Muscle layer of colon (tissue), 2 donors: ENCODE results near the gene B3GALT5.
"Not testable (repeated sequence)": the region's sequence is repeated elsewhere in the genome, so short reads cannot be mapped to it uniquely, and the experiment has no call there.

Experiments
- H3K27ac ChIP-seq: one replicate; pipeline ENCODE4 v1.7.0; 2013; ENCODE audit warnings: low read depth, mild to moderate bottlenecking, low read length, moderate library complexity
- H3K27me3 ChIP-seq, 2 donors: one replicate each; pipeline ENCODE4 v1.7.0; 2013; ENCODE audit warnings: low read length in 2 of 2, mild to moderate bottlenecking in 2 of 2; ENCODE audit not compliant: insufficient read depth in 2 of 2, control insufficient read depth in 1 of 2
- H3K36me3 ChIP-seq: one replicate; pipeline ENCODE4 v1.7.0; 2013; ENCODE audit warnings: mild to moderate bottlenecking, low read length; ENCODE audit not compliant: insufficient read depth
- H3K4me1 ChIP-seq: one replicate; pipeline ENCODE4 v1.7.0; 2013; ENCODE audit warnings: mild to moderate bottlenecking, low read length; ENCODE audit not compliant: insufficient read depth
- H3K4me3 ChIP-seq, 2 donors: one replicate each; pipeline ENCODE4 v1.7.0; 2013; ENCODE audit warnings: low read length in 2 of 2, low read depth in 1 of 2, mild to moderate bottlenecking in 1 of 2, moderate library complexity in 1 of 2
- H3K9ac ChIP-seq: one replicate; pipeline ENCODE4 v1.7.0; 2013; ENCODE audit warnings: low read length
- H3K9me3 ChIP-seq: one replicate; pipeline ENCODE4 v1.7.0; 2013; ENCODE audit warnings: mild to moderate bottlenecking, low read length
- donor health status: abdominal sarcoma.
- donor health status: Adenocarcinoma of cecum.

B3GALT5 gene, protein sequence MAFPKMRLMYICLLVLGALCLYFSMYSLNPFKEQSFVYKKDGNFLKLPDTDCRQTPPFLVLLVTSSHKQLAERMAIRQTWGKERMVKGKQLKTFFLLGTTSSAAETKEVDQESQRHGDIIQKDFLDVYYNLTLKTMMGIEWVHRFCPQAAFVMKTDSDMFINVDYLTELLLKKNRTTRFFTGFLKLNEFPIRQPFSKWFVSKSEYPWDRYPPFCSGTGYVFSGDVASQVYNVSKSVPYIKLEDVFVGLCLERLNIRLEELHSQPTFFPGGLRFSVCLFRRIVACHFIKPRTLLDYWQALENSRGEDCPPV

DNA sequence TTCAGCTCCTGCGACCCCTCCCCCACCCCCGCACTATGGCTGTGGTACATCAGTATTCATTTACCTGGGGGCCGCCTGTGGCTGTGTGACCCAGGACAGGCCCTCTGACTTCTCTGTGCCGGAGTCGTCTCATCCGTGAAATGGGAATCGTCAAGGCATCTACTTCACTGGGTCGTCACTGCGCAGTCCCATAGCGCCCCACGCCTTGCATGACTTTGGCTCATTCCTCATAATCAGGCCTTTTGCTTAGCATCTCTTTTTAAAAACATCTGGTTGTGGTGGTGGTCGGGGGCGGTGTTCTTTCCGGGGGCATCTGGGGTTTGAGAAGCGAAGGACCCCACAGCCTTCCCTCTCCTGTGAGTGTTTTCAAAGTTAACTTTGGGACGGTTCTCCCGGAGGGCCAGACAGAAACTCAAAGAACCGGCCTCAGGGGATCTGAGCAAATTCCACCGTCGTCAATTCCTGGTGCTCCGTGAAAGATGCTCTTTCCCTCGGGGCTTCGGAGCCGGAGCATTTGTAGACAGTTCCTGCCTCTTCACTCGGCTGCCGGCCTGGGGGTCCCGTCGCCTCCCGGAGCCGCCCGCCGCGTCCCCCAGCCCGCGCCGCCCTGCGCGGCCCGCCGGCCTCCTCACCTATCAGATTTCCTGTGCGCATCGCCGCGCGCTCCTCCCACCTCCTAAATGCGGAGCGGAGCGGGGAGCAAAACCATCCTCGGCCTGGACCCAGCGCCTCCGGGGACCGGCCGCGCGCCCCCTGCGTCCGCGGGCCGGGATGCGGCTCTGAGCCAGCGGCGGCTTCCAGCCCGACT lies at the start of gene B3GALT5:
TSS of gene B3GALT5 (plus strand) at position 708 of the 808 bp plus-strand sequence. CDS start 47,620 bp downstream, outside the sequence.
- no peak within 1 kb of the TSS for H3K27ac ChIP-seq
- peaks cover 0 to 7% of the 10 kb centered on the region in 2 donors for H3K27me3 ChIP-seq
- H3K4me3 ChIP-seq: peak within 1 kb of the TSS; percentile 55
- no peaks in the 10 kb centered on the region for H3K36me3 ChIP-seq
- no peaks in the 10 kb centered on the region for H3K9me3 ChIP-seq
- no peak within 1 kb of the TSS for H3K9ac ChIP-seq
- H3K4me1 ChIP-seq: no peaks in the 10 kb centered on the region

GRCh38 chr21:39564200-39564599 lies 48.5 kb upstream of the B3GALT5 start:
- Histone ChIP-seq H3K9me3 (no peaks in the 10 kb centered on the region), H3K27ac (no peak overlapping the region), H3K36me3 (no peaks in the 10 kb centered on the region), H3K27me3 (no peaks in the 10 kb centered on the region), H3K4me3 (no peak overlapping the region), H3K4me1 (peaks cover 6% of the 10 kb centered on the region), H3K9ac (no peak overlapping the region)

GRCh38 chr21:39567180-39567972 lies 45.4 kb upstream of the B3GALT5 start:
- Histone ChIP-seq H3K27ac (no peak overlapping the region), H3K9ac (no peak overlapping the region), H3K9me3 (no peaks in the 10 kb centered on the region), H3K4me3 (no peak overlapping the region), H3K4me1 (peaks cover 6% of the 10 kb centered on the region), H3K27me3 (no peaks in the 10 kb centered on the region), H3K36me3 (no peaks in the 10 kb centered on the region)

DNA sequence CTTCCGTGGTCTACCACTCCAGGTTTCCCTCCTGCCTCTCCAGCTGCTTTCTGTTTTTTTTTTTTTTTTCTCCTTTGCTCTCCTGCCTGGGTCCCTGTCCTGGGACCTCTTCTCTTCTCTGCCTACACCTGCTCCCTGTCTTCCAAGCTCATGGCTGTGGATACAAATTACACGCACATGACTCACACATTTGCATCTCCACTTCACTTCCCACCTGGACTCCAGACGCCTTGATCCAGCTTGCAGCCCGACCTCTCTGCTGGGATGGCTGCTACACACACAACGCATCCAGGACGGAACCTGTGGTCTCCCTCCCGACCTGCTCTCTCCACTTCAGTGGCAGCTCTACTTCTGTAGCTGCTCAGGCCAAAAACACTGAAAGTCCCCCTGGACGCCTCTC lies 44.4 kb upstream of the B3GALT5 start:
- Histone ChIP-seq H3K9ac (no peak overlapping the region), H3K27me3 (no peaks in the 10 kb centered on the region)

GRCh38 chr21:39575775-39576174 lies 37.0 kb upstream of the B3GALT5 start:
- no peaks in the 10 kb centered on the region for H3K27me3 ChIP-seq
- H3K4me1 ChIP-seq: no peaks in the 10 kb centered on the region
- H3K9ac ChIP-seq: no peak overlapping the region
- H3K36me3 ChIP-seq: no peaks in the 10 kb centered on the region
- no peak overlapping the region for H3K4me3 ChIP-seq
- H3K27ac ChIP-seq: no peak overlapping the region
- H3K9me3 ChIP-seq: no peaks in the 10 kb centered on the region

More for the DNA sequence above, 44.4 kb upstream of the B3GALT5 start:
- peaks cover 6% of the 10 kb centered on the region for H3K4me1 ChIP-seq
- no peaks in the 10 kb centered on the region for H3K36me3 ChIP-seq
- no peak overlapping the region for H3K27ac ChIP-seq
- no peak overlapping the region for H3K4me3 ChIP-seq
- H3K9me3 ChIP-seq: no peaks in the 10 kb centered on the region

DNA sequence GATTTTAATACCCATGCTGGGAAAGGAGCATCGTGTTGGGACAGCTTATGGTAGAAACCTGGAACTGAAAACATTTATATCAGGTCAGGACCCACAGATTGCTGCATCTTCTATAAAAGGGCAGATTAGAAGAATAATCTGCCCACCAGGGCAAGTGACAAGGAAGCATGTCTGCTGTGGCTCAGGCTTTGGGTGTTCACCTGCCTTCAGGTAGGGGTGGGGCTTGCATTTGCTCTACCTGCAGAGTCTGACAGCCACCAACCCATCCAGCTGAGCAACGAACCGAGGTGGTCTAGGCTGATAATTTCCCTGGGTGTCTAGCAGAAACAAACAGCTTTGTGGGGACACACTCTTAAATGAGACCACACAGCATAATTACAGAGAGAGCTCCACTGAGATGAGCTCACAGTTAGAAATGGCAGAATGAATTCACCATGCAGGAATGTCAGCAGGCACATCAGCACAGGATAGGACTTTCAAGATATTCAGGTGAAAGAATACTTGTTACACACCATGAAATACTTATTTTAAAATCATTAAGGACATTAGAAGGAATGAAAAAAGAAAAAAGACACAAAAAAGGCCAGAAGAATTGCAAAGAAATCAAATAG lies 36.1 kb upstream of the B3GALT5 start:
- no peak overlapping the region for H3K27ac ChIP-seq
- no peak overlapping the region for H3K9ac ChIP-seq
- no peaks in the 10 kb centered on the region for H3K27me3 ChIP-seq
- H3K9me3 ChIP-seq: no peaks in the 10 kb centered on the region
- H3K4me1 ChIP-seq: no peaks in the 10 kb centered on the region
- H3K36me3 ChIP-seq: no peaks in the 10 kb centered on the region
- H3K4me3 ChIP-seq: no peak overlapping the region

DNA sequence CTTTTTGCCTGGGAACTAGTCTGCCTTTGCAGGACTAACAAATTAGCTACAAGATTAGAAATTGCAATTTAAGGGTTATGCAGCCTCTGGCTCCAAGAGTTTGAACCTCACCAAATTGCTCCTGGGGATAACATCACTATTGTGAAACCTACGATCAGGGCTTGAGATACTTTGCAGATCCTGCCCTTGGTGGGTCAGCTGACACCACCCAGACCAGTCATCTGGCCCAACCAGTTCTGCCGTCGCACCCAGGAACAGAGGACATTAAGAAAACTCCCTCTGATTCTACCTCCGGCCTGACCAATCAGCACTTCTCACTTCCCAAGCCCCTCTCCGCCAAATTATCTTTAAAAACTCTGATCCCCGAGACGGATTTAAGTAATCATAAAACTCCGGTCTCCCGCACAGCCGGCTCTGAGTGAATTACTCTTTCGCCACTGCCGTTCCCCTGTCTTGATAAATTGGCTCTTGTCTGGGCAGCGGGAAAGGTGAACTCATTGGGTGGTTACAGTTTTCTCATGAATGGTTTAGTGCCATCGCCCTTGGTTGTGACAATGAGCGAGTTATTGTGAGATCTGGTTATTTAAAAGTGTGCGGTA lies 32.9 kb upstream of the B3GALT5 start:
- H3K4me3 ChIP-seq: no peak overlapping the region
- no peaks in the 10 kb centered on the region for H3K36me3 ChIP-seq
- H3K4me1 ChIP-seq: no peaks in the 10 kb centered on the region
- H3K27me3 ChIP-seq: no peaks in the 10 kb centered on the region
- H3K9ac ChIP-seq: no peak overlapping the region
- no peak overlapping the region for H3K27ac ChIP-seq
- no peaks in the 10 kb centered on the region for H3K9me3 ChIP-seq

DNA sequence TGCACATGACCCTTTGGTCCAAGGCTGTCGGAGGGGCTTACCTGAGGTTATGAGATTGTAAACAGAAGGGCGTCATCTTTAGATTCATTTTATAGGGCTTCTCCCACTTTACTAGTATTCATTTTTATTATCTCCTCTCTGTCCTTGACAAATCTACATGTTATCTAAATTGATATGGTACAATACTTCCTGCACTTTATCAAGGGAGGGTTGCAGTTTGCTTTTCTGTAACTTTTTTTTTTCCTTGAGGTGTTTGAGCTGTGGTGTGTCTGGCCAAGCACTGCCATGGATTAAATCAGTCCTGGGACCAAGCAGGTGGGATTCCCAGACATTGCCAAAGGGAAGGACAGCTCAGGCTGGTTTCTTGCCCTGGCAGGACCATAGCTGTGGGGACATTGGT lies 32.0 kb upstream of the B3GALT5 start:
- H3K9ac ChIP-seq: no peak overlapping the region
- no peaks in the 10 kb centered on the region for H3K27me3 ChIP-seq
- no peak overlapping the region for H3K4me3 ChIP-seq
- no peaks in the 10 kb centered on the region for H3K36me3 ChIP-seq
- no peaks in the 10 kb centered on the region for H3K4me1 ChIP-seq
- no peak overlapping the region for H3K27ac ChIP-seq
- H3K9me3 ChIP-seq: no peaks in the 10 kb centered on the region

DNA sequence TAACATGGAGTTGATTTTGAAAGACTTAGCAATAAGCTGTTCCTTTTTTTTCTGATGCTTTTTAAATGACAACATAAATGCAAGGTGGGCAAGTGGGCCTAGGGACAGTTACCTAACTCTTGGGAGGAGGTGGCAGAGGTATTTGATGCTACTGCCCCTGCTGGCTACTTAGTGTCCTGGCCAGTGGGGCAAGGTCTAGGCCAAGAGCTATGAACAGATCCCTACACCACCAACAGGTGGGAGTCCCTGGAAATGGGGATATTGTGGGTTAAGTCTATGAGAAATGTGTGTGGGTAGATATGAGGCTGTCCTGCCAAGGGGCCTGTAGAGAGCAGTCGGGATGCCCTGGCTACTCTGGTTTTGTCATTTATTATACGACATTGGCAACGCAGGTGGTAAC lies 31.3 kb upstream of the B3GALT5 start:
- H3K36me3 ChIP-seq: no peaks in the 10 kb centered on the region
- no peaks in the 10 kb centered on the region for H3K9me3 ChIP-seq
- H3K9ac ChIP-seq: no peak overlapping the region
- H3K27ac ChIP-seq: no peak overlapping the region
- H3K4me1 ChIP-seq: no peaks in the 10 kb centered on the region
- H3K4me3 ChIP-seq: no peak overlapping the region
- no peaks in the 10 kb centered on the region for H3K27me3 ChIP-seq

DNA sequence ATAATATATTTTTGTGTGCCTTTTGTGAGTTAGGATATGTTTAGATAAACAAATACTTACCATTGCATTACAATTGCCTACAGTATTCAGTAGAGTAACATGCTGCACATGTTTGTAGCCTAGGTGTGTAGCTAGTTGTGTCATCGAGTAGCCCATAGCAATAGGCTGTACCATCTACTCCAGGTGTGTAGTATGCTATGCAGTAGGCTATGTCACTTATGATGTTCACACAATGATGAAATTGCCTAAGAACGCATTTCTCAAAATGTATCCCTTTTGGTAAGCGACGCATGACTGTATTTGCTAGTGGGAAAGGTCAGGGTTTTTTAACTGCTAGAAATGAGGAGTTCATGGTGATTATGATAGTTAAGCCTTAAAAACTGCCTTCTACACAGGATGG lies 30.0 kb upstream of the B3GALT5 start:
- no peak overlapping the region for H3K27ac ChIP-seq
- H3K4me1 ChIP-seq: no peaks in the 10 kb centered on the region
- H3K9me3 ChIP-seq: no peaks in the 10 kb centered on the region
- no peaks in the 10 kb centered on the region for H3K36me3 ChIP-seq
- H3K27me3 ChIP-seq: no peaks in the 10 kb centered on the region
- H3K9ac ChIP-seq: no peak overlapping the region
- no peak overlapping the region for H3K4me3 ChIP-seq

DNA sequence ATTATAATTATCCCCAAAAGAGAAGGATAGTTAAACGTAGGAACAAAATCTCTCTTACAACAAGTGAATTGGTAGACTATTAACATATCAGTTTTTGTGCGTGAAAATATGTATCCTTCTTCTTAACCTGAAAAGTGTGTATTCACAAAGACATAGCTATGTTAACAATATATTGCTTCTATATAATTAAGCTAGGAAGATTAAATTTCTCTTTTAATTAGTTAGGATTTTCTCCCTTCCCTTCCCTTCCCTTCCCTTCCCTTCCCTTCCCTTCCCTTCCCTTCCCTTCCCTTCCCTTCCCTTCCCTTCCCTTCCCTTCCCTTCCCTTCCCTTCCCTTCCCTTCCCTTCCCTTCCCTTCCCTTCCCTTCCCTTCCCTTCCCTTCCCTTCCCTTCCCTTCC lies 29.2 kb upstream of the B3GALT5 start:
- not testable (repeated sequence) for H3K36me3 ChIP-seq, H3K9me3 ChIP-seq, H3K9ac ChIP-seq, H3K4me1 ChIP-seq, H3K27me3 ChIP-seq, H3K27ac ChIP-seq, H3K4me3 ChIP-seq
